Astrocyte (in vitro differentiated cells and primary cell): ENCODE measurements around the gene ZNF839. TPM values are rescaled to one million over a fixed set of nuclear protein-coding genes. Genes with fewer than 3 reads are reported as not detected.
"Not testable (repeated sequence)": the region's sequence is repeated elsewhere in the genome, so short reads cannot be mapped to it uniquely, and the experiment has no call there.

Experiments
- DNase-seq: peaks from one replicate; pipeline ENCODE4 v3.0.0-alpha.2; 2010; ENCODE audit warnings: low read depth
- FAIRE-seq: peaks from 2 replicates; lab custom pipeline; 2011; peaks lifted over from hg19 to GRCh38; lab: Jason Lieb, UNC
- H2AFZ ChIP-seq: 2 replicates; pipeline ENCODE4 v1.6.0; 2012; ENCODE audit warnings: low read depth, low read length, inconsistent platforms
- H3K27ac ChIP-seq: 2 replicates; pipeline ENCODE4 v1.5.1; 2011; ENCODE audit warnings: low read depth, low read length, inconsistent platforms
- H3K27me3 ChIP-seq: 2 replicates; pipeline ENCODE4 v1.6.0; 2011; ENCODE audit warnings: low read length, inconsistent platforms; ENCODE audit not compliant: insufficient read depth
- H3K36me3 ChIP-seq: 2 replicates; pipeline ENCODE4 v1.5.1; 2011; ENCODE audit warnings: low read length, inconsistent platforms; ENCODE audit not compliant: insufficient read depth
- H3K4me1 ChIP-seq: 2 replicates; pipeline ENCODE4 v1.5.1; 2011; ENCODE audit warnings: low read length, inconsistent platforms; ENCODE audit not compliant: insufficient read depth
- H3K4me2 ChIP-seq: 2 replicates; pipeline ENCODE4 v1.6.0; 2012; ENCODE audit warnings: low read length, inconsistent platforms
- H3K4me3 ChIP-seq: 2 replicates; pipeline ENCODE4 v1.5.1; 2011; ENCODE audit warnings: low read depth, mild to moderate bottlenecking, low read length, inconsistent platforms; ENCODE audit not compliant: insufficient read depth
- H3K79me2 ChIP-seq: 2 replicates; pipeline ENCODE4 v1.6.0; 2012; ENCODE audit warnings: mild to moderate bottlenecking, low read length, inconsistent platforms; ENCODE audit not compliant: insufficient read depth
- H3K9ac ChIP-seq: 2 replicates; pipeline ENCODE4 v1.6.0; 2012; ENCODE audit warnings: mild to moderate bottlenecking, low read length, inconsistent platforms
- H3K9me3 ChIP-seq: 2 replicates; pipeline ENCODE4 v1.5.1; 2012; ENCODE audit warnings: low read depth, mild to moderate bottlenecking, low read length, inconsistent platforms; ENCODE audit not compliant: insufficient read depth
- H4K20me1 ChIP-seq: 2 replicates; pipeline ENCODE4 v1.6.0; 2012; ENCODE audit warnings: low read length, inconsistent platforms; ENCODE audit not compliant: insufficient read depth
- H3K27ac Mint-ChIP-seq: one replicate; pipeline ENCODE4 v1.8.0; 2021; ENCODE audit warnings: mild to moderate bottlenecking, mixed read lengths; ENCODE audit not compliant: unreplicated experiment
- H3K27me3 Mint-ChIP-seq: one replicate; pipeline ENCODE4 v1.8.0; 2021; ENCODE audit warnings: low read depth, mixed read lengths; ENCODE audit not compliant: unreplicated experiment
- H3K36me3 Mint-ChIP-seq: one replicate; pipeline ENCODE4 v1.8.0; 2021; ENCODE audit warnings: low read depth, mixed read lengths; ENCODE audit not compliant: unreplicated experiment
- H3K4me1 Mint-ChIP-seq: one replicate; pipeline ENCODE4 v1.8.0; 2021; ENCODE audit warnings: low read depth, mixed read lengths; ENCODE audit not compliant: unreplicated experiment
- H3K4me3 Mint-ChIP-seq: one replicate; pipeline ENCODE4 v1.8.0; 2021; ENCODE audit warnings: mild to moderate bottlenecking, moderate library complexity, mixed read lengths; ENCODE audit not compliant: unreplicated experiment
- H3K9me3 Mint-ChIP-seq: one replicate; pipeline ENCODE4 v1.8.0; 2021; ENCODE audit warnings: mild to moderate bottlenecking, mixed read lengths; ENCODE audit not compliant: unreplicated experiment
- CTCF ChIP-seq: IDR thresholded peaks from 2 replicates; pipeline ENCODE4 v1.5.1; 2011; ENCODE audit warnings: low read depth, mild to moderate bottlenecking, inconsistent platforms, low read length, moderate library complexity; ENCODE audit not compliant: insufficient read depth
- EZH2 ChIP-seq: IDR thresholded peaks from 2 replicates; pipeline ENCODE4 v1.6.1; 2012; ENCODE audit warnings: mild to moderate bottlenecking, low read length, inconsistent platforms; ENCODE audit not compliant: insufficient read depth
- total RNA-seq: library from RNA; stranded (reverse); gene quantifications from 2 replicates; pipeline ENCODE4 v1.2.1, GENCODE V29; 2021

ZNF839 gene
- total RNA-seq, 1 donor from 2014 or later: 8.0 TPM

GRCh38 chr14:102323102-102323501 lies 3.6 kb downstream of the ZNF839 start:
- Mint-ChIP-seq H3K9me3 (no peaks in the 10 kb centered on the region), H3K36me3 (peaks cover 5% of the 10 kb centered on the region), H3K27ac (no peak overlapping the region), H3K4me3 (no peak overlapping the region), H3K27me3 (no peaks in the 10 kb centered on the region), H3K4me1 (peaks cover 4% of the 10 kb centered on the region)
- Histone ChIP-seq H4K20me1 (no peaks in the 10 kb centered on the region), H3K4me3 (no peak overlapping the region), H3K4me2 (no peak overlapping the region), H3K79me2 (peaks cover 16% of the 10 kb centered on the region), H3K9ac (no peak overlapping the region), H3K27ac (no peak overlapping the region), H2AFZ (no peak overlapping the region), H3K4me1 (peaks cover 14% of the 10 kb centered on the region), H3K36me3 (peaks cover 4% of the 10 kb centered on the region), H3K27me3 (no peaks in the 10 kb centered on the region), H3K9me3 (no peaks in the 10 kb centered on the region)
- peak; percentile 52 for DNase-seq
- TF ChIP-seq CTCF (peak; percentile 75), EZH2 (no peak)
- peak; percentile 73 for FAIRE-seq

GRCh38 chr14:102325791-102326345 lies 6.3 kb downstream of the ZNF839 start:
- Mint-ChIP-seq H3K27me3 (no peaks in the 10 kb centered on the region), H3K9me3 (no peaks in the 10 kb centered on the region), H3K36me3 (peaks cover 5% of the 10 kb centered on the region), H3K4me3 (no peak overlapping the region), H3K4me1 (no peaks in the 10 kb centered on the region), H3K27ac (no peak overlapping the region)
- Histone ChIP-seq H3K9me3 (no peaks in the 10 kb centered on the region), H4K20me1 (no peaks in the 10 kb centered on the region), H2AFZ (no peak overlapping the region), H3K4me1 (peaks cover under 1% of the 10 kb centered on the region), H3K79me2 (peaks cover 4% of the 10 kb centered on the region), H3K36me3 (peaks cover 4% of the 10 kb centered on the region), H3K9ac (no peak overlapping the region), H3K4me3 (no peak overlapping the region), H3K27ac (no peak overlapping the region), H3K4me2 (no peak overlapping the region), H3K27me3 (no peaks in the 10 kb centered on the region)
- FAIRE-seq: no peak
- TF ChIP-seq EZH2: no peak
- no peak for TF ChIP-seq CTCF
- no peak for DNase-seq

GRCh38 chr14:102326583-102326982 lies 7.0 kb downstream of the ZNF839 start:
- Mint-ChIP-seq H3K4me1 (no peaks in the 10 kb centered on the region), H3K9me3 (no peaks in the 10 kb centered on the region), H3K36me3 (peaks cover 5% of the 10 kb centered on the region), H3K27ac (no peak overlapping the region), H3K27me3 (no peaks in the 10 kb centered on the region), H3K4me3 (no peak overlapping the region)
- peaks cover 4% of the 10 kb centered on the region for H3K36me3 ChIP-seq
- no peaks in the 10 kb centered on the region for H3K4me1 ChIP-seq
- DNase-seq (no peak), FAIRE-seq (no peak)
- H3K9ac ChIP-seq: no peak overlapping the region
- TF ChIP-seq EZH2 (no peak), CTCF (no peak)
- no peaks in the 10 kb centered on the region for H3K27me3 ChIP-seq
- no peak overlapping the region for H3K27ac ChIP-seq
- H3K79me2 ChIP-seq: no peaks in the 10 kb centered on the region
- no peak overlapping the region for H3K4me3 ChIP-seq
- H3K4me2 ChIP-seq: no peak overlapping the region
- no peaks in the 10 kb centered on the region for H4K20me1 ChIP-seq
- H2AFZ ChIP-seq: no peak overlapping the region
- no peaks in the 10 kb centered on the region for H3K9me3 ChIP-seq

- H3K4me1 Mint-ChIP-seq, DNase-seq, FAIRE-seq: not testable (repeated sequence)
Measured at GRCh38 chr14:102329381-102329780, 9.8 kb downstream of the ZNF839 start.

More at GRCh38 chr14:102329381-102329780, 9.8 kb downstream of the ZNF839 start:
- H3K27me3 ChIP-seq, H2AFZ ChIP-seq, H3K4me2 ChIP-seq, H3K9ac ChIP-seq, H3K9me3 Mint-ChIP-seq, H4K20me1 ChIP-seq, H3K27ac ChIP-seq, H3K4me3 Mint-ChIP-seq, H3K36me3 Mint-ChIP-seq, H3K36me3 ChIP-seq, H3K9me3 ChIP-seq, H3K4me1 ChIP-seq, H3K79me2 ChIP-seq, H3K27ac Mint-ChIP-seq, H3K27me3 Mint-ChIP-seq, H3K4me3 ChIP-seq: not testable (repeated sequence)
